Upper lobe of left lung (tissue), 6 donors: ENCODE measurements around the gene CD44. TPM values are rescaled to one million over a fixed set of nuclear protein-coding genes. Genes with fewer than 3 reads are reported as not detected.

Experiments
- ATAC-seq, 2 donors: fragments of 200-7000 bp; cut with Tn5 transposase; one replicate each; pipeline ENCODE4 v1.9.1; 2022; ENCODE audit warnings: mild to moderate bottlenecking in 2 of 2, moderate library complexity in 2 of 2; ENCODE audit not compliant: low FRiP score in 2 of 2
- DNase-seq, 2 donors: peaks; one replicate each; pipeline ENCODE4 v3.0.0-alpha.2; 2019 to 2020
- H3K27ac ChIP-seq, 4 donors: fragments of 200-600 bp; sonication (generic); one replicate each; pipeline ENCODE4 v1.5.1; 2016 to 2019
- H3K27me3 ChIP-seq, 4 donors: fragments of 200-600 bp; sonication (generic); one replicate each; pipeline ENCODE4 v1.5.1; 2017 to 2019
- H3K36me3 ChIP-seq, 4 donors: fragments of 200-600 bp; sonication (generic); one replicate each; pipeline ENCODE4 v1.5.1; 2016 to 2019
- H3K4me1 ChIP-seq, 4 donors: fragments of 200-600 bp; sonication (generic); one replicate each; pipeline ENCODE4 v1.5.1; 2018 to 2019
- H3K4me3 ChIP-seq, 4 donors: fragments of 200-600 bp; sonication (generic); one replicate each; pipeline ENCODE4 v1.5.1; 2017 to 2019; ENCODE audit warnings: mild to moderate bottlenecking in 2 of 4, moderate library complexity in 1 of 4
- H3K9me3 ChIP-seq, 4 donors: fragments of 200-600 bp; sonication (generic); one replicate each; pipeline ENCODE4 v1.5.1; 2018 to 2019
- EP300 ChIP-seq, 4 donors: sonication (generic); formaldehyde crosslinking; IDR thresholded peaks; one replicate each; pipeline ENCODE4 v1.5.1; 2017; ENCODE audit warnings: antibody characterized with exemption in 4 of 4, control low read depth in 2 of 4
- POLR2A ChIP-seq, 4 donors: fragments of 450-650 bp; IDR thresholded peaks; one replicate each; pipeline ENCODE4 v1.5.1; 2016 to 2017; ENCODE audit warnings: antibody characterized with exemption in 4 of 4, mild to moderate bottlenecking in 2 of 4
- POLR2AphosphoS5 ChIP-seq, 2 donors: sonication (generic); formaldehyde crosslinking; IDR thresholded peaks; one replicate each; pipeline ENCODE4 v1.5.1; 2017; ENCODE audit warnings: antibody characterized with exemption in 2 of 2
- WGBS, 2 donors: methylation state at CpG; one replicate each; pipeline ENCODE4 v1.1.5; 2017 to 2018; 5-methylcytosine and 5-hydroxymethylcytosine counted together
- total RNA-seq, 6 donors: library from RNA; depleted of rRNA in 4 of 6; stranded (reverse); fragments of >200 nt in 4 of 6; gene quantifications; one replicate each; pipeline versions ENCODE4 v1.1.0 to v1.2.1, GENCODE V29; 2016 to 2021
- TF ChIP-seq, protein P1 (sequence below), 6 experiments: fragments of 450-650 bp in 4 of 6; fragments of 200-600 bp in 2 of 6; sonication (generic) in 2 of 6; IDR thresholded peaks; one replicate each; pipeline ENCODE4 v1.5.1; 2016 to 2019; ENCODE audit warnings: antibody characterized with exemption in 6 of 6
- donor health status: DM: no; HTN: no; CAD: no; lungs with moderate emphysema.
- donor health status: DM: no; HTN: yes; CAD: no; lungs with severe emphysema.

The CD44 gene
- total RNA-seq, 6 donors from 2014 or later: 454 to 696 (median 551) TPM

- DNase-seq: no peak
- WGBS, 2 donors: 85 to 93% methylated on average over 3 of the region's 3 CpGs
Observed at GRCh38 chr11:35234460-35235156, 95.6 kb downstream of the CD44 start.

DNA sequence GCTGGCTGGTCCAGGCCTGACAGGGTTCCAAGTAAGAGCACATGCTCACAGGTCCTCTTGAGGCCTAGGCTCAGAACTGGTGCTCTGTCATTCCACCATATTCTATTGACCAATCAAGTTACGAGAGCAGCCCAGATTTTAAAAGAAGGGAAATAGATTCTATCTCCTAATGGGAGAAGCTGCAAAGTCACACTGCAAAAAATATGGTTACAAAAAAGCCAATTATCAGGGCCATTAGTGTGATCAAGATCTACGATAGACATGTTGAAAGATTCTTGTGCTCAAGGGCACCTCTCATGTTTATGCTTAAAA is 96.1 kb downstream of the CD44 start:
- no peak overlapping the region for H3K27ac ChIP-seq
- TF ChIP-seq, protein P1, sequence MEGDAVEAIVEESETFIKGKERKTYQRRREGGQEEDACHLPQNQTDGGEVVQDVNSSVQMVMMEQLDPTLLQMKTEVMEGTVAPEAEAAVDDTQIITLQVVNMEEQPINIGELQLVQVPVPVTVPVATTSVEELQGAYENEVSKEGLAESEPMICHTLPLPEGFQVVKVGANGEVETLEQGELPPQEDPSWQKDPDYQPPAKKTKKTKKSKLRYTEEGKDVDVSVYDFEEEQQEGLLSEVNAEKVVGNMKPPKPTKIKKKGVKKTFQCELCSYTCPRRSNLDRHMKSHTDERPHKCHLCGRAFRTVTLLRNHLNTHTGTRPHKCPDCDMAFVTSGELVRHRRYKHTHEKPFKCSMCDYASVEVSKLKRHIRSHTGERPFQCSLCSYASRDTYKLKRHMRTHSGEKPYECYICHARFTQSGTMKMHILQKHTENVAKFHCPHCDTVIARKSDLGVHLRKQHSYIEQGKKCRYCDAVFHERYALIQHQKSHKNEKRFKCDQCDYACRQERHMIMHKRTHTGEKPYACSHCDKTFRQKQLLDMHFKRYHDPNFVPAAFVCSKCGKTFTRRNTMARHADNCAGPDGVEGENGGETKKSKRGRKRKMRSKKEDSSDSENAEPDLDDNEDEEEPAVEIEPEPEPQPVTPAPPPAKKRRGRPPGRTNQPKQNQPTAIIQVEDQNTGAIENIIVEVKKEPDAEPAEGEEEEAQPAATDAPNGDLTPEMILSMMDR (IDR thresholded peaks at IDR 0.05): no peak
- TF ChIP-seq POLR2AphosphoS5 (IDR thresholded peaks at IDR 0.05) (no peak), EP300 (IDR thresholded peaks at IDR 0.05) (no peak), POLR2A (IDR thresholded peaks at IDR 0.05) (no peak)
- no peaks in the 10 kb centered on the region for H3K27me3 ChIP-seq
- peaks cover 0 to 15% (median under 1%) of the 10 kb centered on the region in 4 donors for H3K36me3 ChIP-seq
- H3K4me1 ChIP-seq: peaks cover 9 to 32% (median 18%) of the 10 kb centered on the region in 4 donors
- WGBS, 2 donors: 90 to 95% methylated on average over 2 of the region's 2 CpGs
- ATAC-seq (no peak), DNase-seq (no peak)
- H3K9me3 ChIP-seq: no peaks in the 10 kb centered on the region
- no peak overlapping the region for H3K4me3 ChIP-seq

More at GRCh38 chr11:35234460-35235156, 95.6 kb downstream of the CD44 start:
- Histone ChIP-seq H3K27me3 (no peaks in the 10 kb centered on the region), H3K4me1 (peaks cover 9 to 32% (median 18%) of the 10 kb centered on the region in 4 donors), H3K36me3 (peaks cover under 1 to 20% (median 5%) of the 10 kb centered on the region in 4 donors), H3K9me3 (no peaks in the 10 kb centered on the region), H3K4me3 (no peak overlapping the region), H3K27ac (no peak overlapping the region)
- no peak for ATAC-seq
- TF ChIP-seq POLR2A (IDR thresholded peaks at IDR 0.05) (no peak), EP300 (IDR thresholded peaks at IDR 0.05) (no peak), POLR2AphosphoS5 (IDR thresholded peaks at IDR 0.05) (no peak)
- TF ChIP-seq, protein P1 (IDR thresholded peaks at IDR 0.05): no peak

DNA sequence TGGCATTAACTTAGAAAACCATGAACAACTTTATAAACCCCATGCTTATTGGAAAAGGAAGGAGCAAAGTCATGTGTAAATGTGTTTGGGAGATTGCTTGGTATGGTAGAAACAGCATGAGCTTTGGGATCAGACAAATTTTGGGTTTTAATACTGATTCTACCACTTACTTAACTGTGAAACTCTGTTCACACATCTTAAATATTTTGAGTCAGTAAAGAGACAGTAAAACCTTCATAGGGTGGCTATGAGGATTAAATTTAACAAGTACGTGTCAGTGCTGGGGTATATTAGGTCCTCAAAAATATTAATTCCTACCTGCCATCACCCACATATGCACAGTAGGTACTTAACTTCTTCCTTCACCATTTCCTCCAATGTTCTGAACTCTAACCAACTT is 96.5 kb downstream of the CD44 start:
- TF ChIP-seq POLR2A (IDR thresholded peaks at IDR 0.05) (no peak), EP300 (IDR thresholded peaks at IDR 0.05) (no peak), POLR2AphosphoS5 (IDR thresholded peaks at IDR 0.05) (no peak)
- TF ChIP-seq, protein P1 (IDR thresholded peaks at IDR 0.05): no peak
- no peaks in the 10 kb centered on the region for H3K9me3 ChIP-seq
- DNase-seq: no peak
- no peak for ATAC-seq
- WGBS, 2 donors: 0 to 92% methylated on average over 1 of the region's 1 CpG
- H3K4me3 ChIP-seq: no peak overlapping the region
- H3K4me1 ChIP-seq: peaks cover 9 to 32% (median 18%) of the 10 kb centered on the region in 4 donors
- peaks cover 0 to 11% (median 0%) of the 10 kb centered on the region in 4 donors for H3K36me3 ChIP-seq
- no peaks in the 10 kb centered on the region for H3K27me3 ChIP-seq
- H3K27ac ChIP-seq: peak overlapping the region in 1 of 4 donors; percentile 7

- no peak for ATAC-seq
- H3K9me3 ChIP-seq: no peaks in the 10 kb centered on the region
- no peak for DNase-seq
- 58 to 59% methylated on average over 4 of the region's 4 CpGs for WGBS, 2 donors
- H3K4me3 ChIP-seq: no peak overlapping the region
- H3K27me3 ChIP-seq: no peaks in the 10 kb centered on the region
- TF ChIP-seq, protein P1 (IDR thresholded peaks at IDR 0.05): no peak
- TF ChIP-seq EP300 (IDR thresholded peaks at IDR 0.05) (no peak), POLR2AphosphoS5 (IDR thresholded peaks at IDR 0.05) (no peak), POLR2A (IDR thresholded peaks at IDR 0.05) (no peak)
- H3K27ac ChIP-seq: peak overlapping the region in 2 of 4 donors; percentile 31 to 62
- H3K4me1 ChIP-seq: peaks cover 9 to 32% (median 18%) of the 10 kb centered on the region in 4 donors
- peaks cover 0 to 5% (median 0%) of the 10 kb centered on the region in 4 donors for H3K36me3 ChIP-seq
Observed at GRCh38 chr11:35235936-35236666, 97.1 kb downstream of the CD44 start.
